Measurements from ENCODE around the gene ACSS3.

- TF ChIP-seq TAF1 (IDR thresholded peaks at IDR 0.05; ENCODE audit: borderline replicate concordance, insufficient read depth, low read length) (no peak), POLR2AphosphoS5 (IDR thresholded peaks at IDR 0.05; ENCODE audit: low read depth, low read length) (no peak), REST (IDR thresholded peaks at IDR 0.05; ENCODE audit: insufficient read depth in 1 of 2, low read depth in 2 of 2, low read length in 2 of 2) (no peak), SIN3A (IDR thresholded peaks at IDR 0.05; ENCODE audit: borderline replicate concordance, insufficient read depth, low read length) (no peak)
These were observed 51.2 kb downstream of the ACSS3 start for GRCh38 chr12:81128930-81129554.

All from PFSK-1 (cell line).